Astrocyte (in vitro differentiated cells and primary cell): ENCODE results near the gene TARS3. TPM values are rescaled to one million over a fixed set of nuclear protein-coding genes. Genes with fewer than 3 reads are reported as not detected.

ENCODE experiments used
- DNase-seq: peaks from one replicate; pipeline ENCODE4 v3.0.0-alpha.2; 2010; ENCODE audit warnings: low read depth
- FAIRE-seq: peaks from 2 replicates; lab custom pipeline; 2011; peaks lifted over from hg19 to GRCh38; lab: Jason Lieb, UNC
- H2AFZ ChIP-seq: 2 replicates; pipeline ENCODE4 v1.6.0; 2012; ENCODE audit warnings: low read depth, low read length, inconsistent platforms
- H3K27ac ChIP-seq: 2 replicates; pipeline ENCODE4 v1.5.1; 2011; ENCODE audit warnings: low read depth, low read length, inconsistent platforms
- H3K27me3 ChIP-seq: 2 replicates; pipeline ENCODE4 v1.6.0; 2011; ENCODE audit warnings: low read length, inconsistent platforms; ENCODE audit not compliant: insufficient read depth
- H3K36me3 ChIP-seq: 2 replicates; pipeline ENCODE4 v1.5.1; 2011; ENCODE audit warnings: low read length, inconsistent platforms; ENCODE audit not compliant: insufficient read depth
- H3K4me1 ChIP-seq: 2 replicates; pipeline ENCODE4 v1.5.1; 2011; ENCODE audit warnings: low read length, inconsistent platforms; ENCODE audit not compliant: insufficient read depth
- H3K4me2 ChIP-seq: 2 replicates; pipeline ENCODE4 v1.6.0; 2012; ENCODE audit warnings: low read length, inconsistent platforms
- H3K4me3 ChIP-seq: 2 replicates; pipeline ENCODE4 v1.5.1; 2011; ENCODE audit warnings: low read depth, mild to moderate bottlenecking, low read length, inconsistent platforms; ENCODE audit not compliant: insufficient read depth
- H3K79me2 ChIP-seq: 2 replicates; pipeline ENCODE4 v1.6.0; 2012; ENCODE audit warnings: mild to moderate bottlenecking, low read length, inconsistent platforms; ENCODE audit not compliant: insufficient read depth
- H3K9ac ChIP-seq: 2 replicates; pipeline ENCODE4 v1.6.0; 2012; ENCODE audit warnings: mild to moderate bottlenecking, low read length, inconsistent platforms
- H3K9me3 ChIP-seq: 2 replicates; pipeline ENCODE4 v1.5.1; 2012; ENCODE audit warnings: low read depth, mild to moderate bottlenecking, low read length, inconsistent platforms; ENCODE audit not compliant: insufficient read depth
- H4K20me1 ChIP-seq: 2 replicates; pipeline ENCODE4 v1.6.0; 2012; ENCODE audit warnings: low read length, inconsistent platforms; ENCODE audit not compliant: insufficient read depth
- H3K27ac Mint-ChIP-seq: one replicate; pipeline ENCODE4 v1.8.0; 2021; ENCODE audit warnings: mild to moderate bottlenecking, mixed read lengths; ENCODE audit not compliant: unreplicated experiment
- H3K27me3 Mint-ChIP-seq: one replicate; pipeline ENCODE4 v1.8.0; 2021; ENCODE audit warnings: low read depth, mixed read lengths; ENCODE audit not compliant: unreplicated experiment
- H3K36me3 Mint-ChIP-seq: one replicate; pipeline ENCODE4 v1.8.0; 2021; ENCODE audit warnings: low read depth, mixed read lengths; ENCODE audit not compliant: unreplicated experiment
- H3K4me1 Mint-ChIP-seq: one replicate; pipeline ENCODE4 v1.8.0; 2021; ENCODE audit warnings: low read depth, mixed read lengths; ENCODE audit not compliant: unreplicated experiment
- H3K4me3 Mint-ChIP-seq: one replicate; pipeline ENCODE4 v1.8.0; 2021; ENCODE audit warnings: mild to moderate bottlenecking, moderate library complexity, mixed read lengths; ENCODE audit not compliant: unreplicated experiment
- H3K9me3 Mint-ChIP-seq: one replicate; pipeline ENCODE4 v1.8.0; 2021; ENCODE audit warnings: mild to moderate bottlenecking, mixed read lengths; ENCODE audit not compliant: unreplicated experiment
- CTCF ChIP-seq: IDR thresholded peaks from 2 replicates; pipeline ENCODE4 v1.5.1; 2011; ENCODE audit warnings: low read depth, mild to moderate bottlenecking, inconsistent platforms, low read length, moderate library complexity; ENCODE audit not compliant: insufficient read depth
- EZH2 ChIP-seq: IDR thresholded peaks from 2 replicates; pipeline ENCODE4 v1.6.1; 2012; ENCODE audit warnings: mild to moderate bottlenecking, low read length, inconsistent platforms; ENCODE audit not compliant: insufficient read depth
- total RNA-seq: library from RNA; stranded (reverse); gene quantifications from 2 replicates; pipeline ENCODE4 v1.2.1, GENCODE V29; 2021

The TARS3 gene
- total RNA-seq, 1 donor from 2014 or later: 15.7 TPM

GRCh38 chr15:101652786-101653430 is 71.4 kb downstream of the TARS3 start:
- Mint-ChIP-seq H3K4me3 (peak overlapping the region; percentile 93), H3K4me1 (peaks cover 12% of the 10 kb centered on the region), H3K9me3 (no peaks in the 10 kb centered on the region), H3K27ac (no peak overlapping the region), H3K27me3 (no peaks in the 10 kb centered on the region), H3K36me3 (no peaks in the 10 kb centered on the region)
- TF ChIP-seq EZH2 (no peak), CTCF (no peak)
- Histone ChIP-seq H3K27me3 (no peaks in the 10 kb centered on the region), H2AFZ (peak overlapping the region; percentile 97), H3K9me3 (no peaks in the 10 kb centered on the region), H3K79me2 (peaks cover 47% of the 10 kb centered on the region), H3K4me3 (peak overlapping the region; percentile 99), H3K4me1 (peaks cover 10% of the 10 kb centered on the region), H4K20me1 (peaks cover 22% of the 10 kb centered on the region), H3K9ac (peak overlapping the region; percentile 98), H3K4me2 (peak overlapping the region; percentile 93), H3K36me3 (peaks cover 14% of the 10 kb centered on the region), H3K27ac (peak overlapping the region; percentile 94)
- DNase-seq (no peak), FAIRE-seq (no peak)

- Histone ChIP-seq H3K79me2 (peaks cover 49% of the 10 kb centered on the region), H2AFZ (peak within 1 kb of the TSS; percentile 97), H3K9ac (peak within 1 kb of the TSS; percentile 98), H3K4me3 (peak within 1 kb of the TSS; percentile 99), H3K4me1 (peaks cover 10% of the 10 kb centered on the region), H3K27ac (peak within 1 kb of the TSS; percentile 94), H3K27me3 (no peaks in the 10 kb centered on the region), H3K36me3 (peaks cover 14% of the 10 kb centered on the region), H3K4me2 (peak within 1 kb of the TSS; percentile 93), H3K9me3 (no peaks in the 10 kb centered on the region), H4K20me1 (peaks cover 25% of the 10 kb centered on the region)
- Mint-ChIP-seq H3K27me3 (no peaks in the 10 kb centered on the region), H3K9me3 (no peaks in the 10 kb centered on the region), H3K27ac (peak within 1 kb of the TSS; percentile 62), H3K4me3 (peak within 1 kb of the TSS; percentile 93), H3K4me1 (peaks cover 12% of the 10 kb centered on the region), H3K36me3 (no peaks in the 10 kb centered on the region)
- DNase-seq (peak; percentile 75), FAIRE-seq (no peak)
- peak; percentile 34 for TF ChIP-seq CTCF
- TF ChIP-seq EZH2: no peak
These were observed 72.0 kb downstream of the TARS3 start, which contains the start of gene TM2D3 for GRCh38 chr15:101652098-101652785. TM2D3 (minus strand) TSS chr15:101652381; CDS start chr15:101652361, 20 bp downstream.
